GM12865 (cell line): Measurements from ENCODE around the gene SRSF10.
"Not testable (repeated sequence)": the region's sequence is repeated elsewhere in the genome, so short reads cannot be mapped to it uniquely, and the experiment has no call there.

Experiments
- DNase-seq: peaks from one replicate; pipeline ENCODE4 v3.0.0; 2010; ENCODE audit warnings: low read depth
- H3K4me3 ChIP-seq: 2 replicates; pipeline ENCODE4 v1.5.1; 2011; ENCODE audit warnings: mild to moderate bottlenecking, low read depth, low read length, control low read depth
- TF ChIP-seq, protein P1 (sequence below): IDR thresholded peaks from 2 replicates; pipeline ENCODE4 v1.5.1; 2011; ENCODE audit warnings: low read length, control low read depth, low read depth, inconsistent platforms; ENCODE audit not compliant: insufficient read depth; ENCODE audit errors: missing control alignments

The SRSF10 gene

GRCh38 chr1:24018611-24019580 lies 38.8 kb upstream of the SRSF10 start:
- no peak for DNase-seq
- TF ChIP-seq, protein P1, sequence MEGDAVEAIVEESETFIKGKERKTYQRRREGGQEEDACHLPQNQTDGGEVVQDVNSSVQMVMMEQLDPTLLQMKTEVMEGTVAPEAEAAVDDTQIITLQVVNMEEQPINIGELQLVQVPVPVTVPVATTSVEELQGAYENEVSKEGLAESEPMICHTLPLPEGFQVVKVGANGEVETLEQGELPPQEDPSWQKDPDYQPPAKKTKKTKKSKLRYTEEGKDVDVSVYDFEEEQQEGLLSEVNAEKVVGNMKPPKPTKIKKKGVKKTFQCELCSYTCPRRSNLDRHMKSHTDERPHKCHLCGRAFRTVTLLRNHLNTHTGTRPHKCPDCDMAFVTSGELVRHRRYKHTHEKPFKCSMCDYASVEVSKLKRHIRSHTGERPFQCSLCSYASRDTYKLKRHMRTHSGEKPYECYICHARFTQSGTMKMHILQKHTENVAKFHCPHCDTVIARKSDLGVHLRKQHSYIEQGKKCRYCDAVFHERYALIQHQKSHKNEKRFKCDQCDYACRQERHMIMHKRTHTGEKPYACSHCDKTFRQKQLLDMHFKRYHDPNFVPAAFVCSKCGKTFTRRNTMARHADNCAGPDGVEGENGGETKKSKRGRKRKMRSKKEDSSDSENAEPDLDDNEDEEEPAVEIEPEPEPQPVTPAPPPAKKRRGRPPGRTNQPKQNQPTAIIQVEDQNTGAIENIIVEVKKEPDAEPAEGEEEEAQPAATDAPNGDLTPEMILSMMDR: no peak
- no peak overlapping the region for H3K4me3 ChIP-seq

DNA sequence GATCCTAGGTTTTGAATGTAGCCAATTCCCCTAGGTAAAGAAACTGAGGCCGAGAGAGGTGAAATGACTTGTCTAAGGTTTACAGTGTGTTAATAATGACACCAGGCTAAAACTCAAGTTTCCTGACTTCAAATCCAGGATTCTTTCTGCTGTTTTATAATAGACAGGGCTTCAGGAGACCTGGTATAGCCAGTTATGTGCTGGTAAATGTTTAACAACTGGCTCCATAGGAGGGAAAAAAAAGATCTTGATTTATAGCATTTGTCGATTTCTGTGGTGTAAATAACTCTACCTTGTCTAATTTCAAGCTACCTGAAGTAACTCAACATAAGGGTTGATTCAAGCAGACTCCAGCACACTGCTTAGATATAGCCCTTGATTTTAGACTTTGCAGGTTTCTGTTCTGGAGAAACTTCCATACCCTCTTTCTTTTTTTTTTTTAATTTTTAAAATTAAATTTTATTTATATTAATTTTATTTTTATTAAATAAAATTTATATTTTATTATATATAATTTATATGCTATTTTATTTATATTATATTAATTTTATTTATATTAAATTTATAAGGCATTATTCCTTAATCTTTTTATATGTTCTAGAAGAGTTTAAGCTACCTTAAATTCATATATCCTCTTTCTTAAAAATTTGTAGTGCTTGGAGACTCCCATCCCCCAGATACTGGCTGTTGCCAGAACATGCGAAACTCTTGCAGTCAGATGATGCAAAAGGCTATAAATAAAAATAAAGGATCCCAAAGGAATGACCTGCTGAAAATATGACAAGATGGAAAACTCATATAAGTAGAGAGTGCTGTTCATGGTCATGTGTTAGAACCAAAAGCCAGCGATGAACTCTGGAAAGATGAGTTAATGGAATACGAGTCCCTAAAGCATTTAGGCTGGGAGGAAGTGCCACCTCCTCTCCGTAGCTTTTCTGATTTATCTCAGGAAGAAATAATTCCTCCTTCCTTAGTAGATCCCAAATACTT lies 35.4 kb upstream of the SRSF10 start:
- no peak overlapping the region for H3K4me3 ChIP-seq
- DNase-seq: no peak
- TF ChIP-seq, protein P1: no peak

DNA sequence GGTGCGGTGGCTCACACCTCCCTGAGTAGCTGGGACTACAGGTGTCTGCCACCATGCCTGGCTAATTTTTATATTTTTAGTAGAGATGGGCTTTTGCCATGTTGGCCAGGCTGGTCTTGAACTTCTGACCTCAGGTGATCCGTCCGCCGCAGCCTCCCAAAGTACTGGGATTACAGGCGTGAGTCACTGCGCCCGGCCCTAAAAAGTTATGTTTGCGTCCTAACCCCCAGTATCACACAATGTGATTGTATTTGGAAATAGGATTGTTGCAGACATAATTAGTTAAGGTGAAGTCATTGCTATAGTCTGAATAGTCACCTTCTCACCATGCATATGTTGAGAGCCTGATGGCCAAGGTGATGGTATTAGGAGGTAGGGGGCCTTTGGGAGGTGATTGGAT lies 32.8 kb upstream of the SRSF10 start:
- DNase-seq, H3K4me3 ChIP-seq: not testable (repeated sequence)

DNA sequence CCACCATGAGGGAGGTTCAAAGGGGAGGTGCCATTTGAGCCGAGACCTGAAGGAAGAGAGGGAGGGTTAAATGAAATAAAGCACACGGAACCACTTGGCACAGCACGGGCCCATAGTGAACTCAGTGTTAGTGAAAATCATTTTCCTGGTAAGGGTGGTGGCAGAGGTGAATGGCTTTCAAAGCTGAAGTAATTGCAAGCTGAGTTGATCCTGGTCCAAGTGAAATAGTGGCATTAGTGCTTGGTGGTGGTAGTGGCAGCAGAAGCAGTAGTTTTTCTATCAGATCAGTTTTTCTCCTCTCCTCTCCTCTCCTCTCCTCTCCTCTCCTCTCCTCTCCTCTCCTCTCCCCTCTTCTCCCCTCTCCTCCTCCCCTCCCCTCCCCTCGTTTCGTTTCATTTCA lies 30.5 kb upstream of the SRSF10 start:
- no peak overlapping the region for H3K4me3 ChIP-seq
- DNase-seq: no peak
- TF ChIP-seq, protein P1: no peak

DNA sequence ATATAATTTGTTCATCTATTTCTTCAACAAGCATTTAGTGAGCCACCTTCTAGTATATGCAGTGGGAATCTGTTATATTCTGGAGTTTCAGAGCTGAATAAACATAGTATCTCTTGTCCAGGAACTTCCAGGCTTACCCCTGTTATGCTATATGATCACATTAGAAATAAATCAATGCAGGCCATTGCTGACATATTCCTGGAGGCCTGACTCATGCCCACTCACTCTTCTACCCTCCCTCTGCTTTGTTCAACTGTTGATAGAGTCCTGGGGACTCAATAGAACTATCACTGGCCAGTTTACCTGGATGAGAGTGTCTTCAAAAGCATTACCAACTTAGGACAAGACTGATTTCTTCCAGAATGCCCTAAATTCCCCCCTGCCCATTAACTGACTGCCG lies 29.3 kb upstream of the SRSF10 start:
- no peak for DNase-seq
- H3K4me3 ChIP-seq: no peak overlapping the region
- TF ChIP-seq, protein P1: no peak

DNA sequence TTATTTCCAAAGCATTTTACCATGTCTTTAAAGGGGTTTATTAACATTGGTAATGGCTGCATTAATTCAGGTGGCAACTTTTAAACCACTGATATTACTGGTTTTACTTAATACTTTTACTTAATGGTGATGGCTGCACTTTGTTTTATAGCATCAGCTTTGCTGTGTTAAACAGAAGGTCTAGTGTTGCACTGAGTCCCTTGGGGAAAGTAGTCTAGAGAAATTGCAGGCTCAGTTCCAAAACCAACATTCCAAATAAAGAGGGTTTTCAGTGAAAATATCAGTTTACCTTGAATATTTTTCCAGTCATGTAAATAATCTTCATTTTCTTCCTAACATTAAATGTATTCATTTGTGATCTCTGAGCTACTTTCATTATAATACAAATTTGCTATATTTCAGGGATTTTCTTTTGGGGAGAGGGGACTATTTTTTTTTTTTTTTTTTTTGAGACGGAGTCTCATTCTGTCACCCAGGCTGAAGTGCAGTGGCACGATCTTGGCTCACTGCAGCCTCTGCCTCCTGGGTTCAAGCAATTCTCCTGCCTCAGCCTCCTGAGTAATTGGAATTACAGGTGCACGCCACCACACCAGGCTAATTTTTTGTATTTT lies 28.6 kb upstream of the SRSF10 start:
- not testable (repeated sequence) for DNase-seq, H3K4me3 ChIP-seq

GRCh38 chr1:24007079-24007478 lies 27.0 kb upstream of the SRSF10 start:
- TF ChIP-seq, protein P1: no peak
- DNase-seq: no peak
- H3K4me3 ChIP-seq: no peak overlapping the region
